Liver (tissue), 9 donors: ENCODE results near the gene AGGF1. TPM values are rescaled to one million over a fixed set of nuclear protein-coding genes. Genes with fewer than 3 reads are reported as not detected.
"Not testable (repeated sequence)": the region's sequence is repeated elsewhere in the genome, so short reads cannot be mapped to it uniquely, and the experiment has no call there.

Experiments used
- DNase-seq: peaks from one replicate; pipeline ENCODE4 v3.0.0-alpha.2; 2017; ENCODE audit warnings: low spot score
- H3K27ac ChIP-seq, 2 donors: one replicate each; pipeline ENCODE4 v1.7.0; 2013; ENCODE audit warnings: inconsistent platforms in 2 of 2, low read length in 2 of 2, control low read depth in 1 of 2, low read depth in 1 of 2, mild to moderate bottlenecking in 1 of 2
- H3K27me3 ChIP-seq, 4 donors: one replicate each; pipeline versions ENCODE4 v1.6.1 to v1.7.0; 2013; ENCODE audit warnings: low read length in 3 of 4, inconsistent platforms in 1 of 4, mild to moderate bottlenecking in 1 of 4, moderate library complexity in 1 of 4; ENCODE audit not compliant: control insufficient read depth in 4 of 4, insufficient read depth in 4 of 4
- H3K36me3 ChIP-seq, 4 donors: one replicate each; pipeline versions ENCODE4 v1.6.1 to v1.7.0; 2013; ENCODE audit warnings: low read length in 3 of 4, mild to moderate bottlenecking in 3 of 4, low read depth in 1 of 4, moderate library complexity in 1 of 4; ENCODE audit not compliant: control insufficient read depth in 4 of 4, insufficient read depth in 3 of 4
- H3K4me1 ChIP-seq, 4 donors: one replicate each; pipeline versions ENCODE4 v1.6.1 to v1.7.0; 2013; ENCODE audit warnings: low read length in 3 of 4, mild to moderate bottlenecking in 3 of 4, moderate library complexity in 1 of 4; ENCODE audit not compliant: control insufficient read depth in 4 of 4, insufficient read depth in 4 of 4
- H3K4me3 ChIP-seq, 3 donors: one replicate each; pipeline versions ENCODE4 v1.6.1 to v1.7.0; 2013; ENCODE audit warnings: low read length in 3 of 3, control low read depth in 1 of 3, low read depth in 1 of 3, mild to moderate bottlenecking in 1 of 3
- H3K9ac ChIP-seq, 2 donors: one replicate each; pipeline ENCODE4 v1.7.0; 2013; ENCODE audit warnings: low read length in 2 of 2, mild to moderate bottlenecking in 2 of 2, moderate library complexity in 2 of 2, control low read depth in 1 of 2, low read depth in 1 of 2
- H3K9me3 ChIP-seq, 4 donors: one replicate each; pipeline versions ENCODE4 v1.6.1 to v1.7.0; 2013; ENCODE audit warnings: low read length in 3 of 4; ENCODE audit not compliant: control insufficient read depth in 4 of 4
- EGR1 ChIP-seq, 2 donors: IDR thresholded peaks; 2 replicates each; pipeline ENCODE4 v1.6.1; 2016 to 2018; ENCODE audit warnings: antibody characterized with exemption in 2 of 2, low read depth in 2 of 2
- FOXA1 ChIP-seq: IDR thresholded peaks from 2 replicates; pipeline ENCODE4 v1.6.1; 2016; ENCODE audit warnings: antibody characterized with exemption
- FOXA2 ChIP-seq: IDR thresholded peaks from 2 replicates; pipeline ENCODE4 v1.6.1; 2016; ENCODE audit warnings: antibody characterized with exemption
- GABPA ChIP-seq, 2 donors: IDR thresholded peaks in 1 of 2; conservative IDR thresholded peaks in 1 of 2; 2 replicates each; pipeline ENCODE4 v1.6.1; 2016; ENCODE audit warnings: antibody characterized with exemption in 2 of 2, mild to moderate bottlenecking in 1 of 2, moderate library complexity in 1 of 2
- HNF4A ChIP-seq, 2 donors: conservative IDR thresholded peaks; 2 replicates each; pipeline ENCODE4 v1.6.1; 2016; ENCODE audit warnings: antibody characterized with exemption in 2 of 2, mild to moderate bottlenecking in 2 of 2
- HNF4G ChIP-seq: IDR thresholded peaks from 2 replicates; pipeline ENCODE4 v1.6.1; 2016; ENCODE audit warnings: antibody characterized with exemption
- RAD21 ChIP-seq, 2 donors: IDR thresholded peaks; 2 replicates each; pipeline ENCODE4 v1.6.1; 2016; ENCODE audit warnings: antibody characterized with exemption in 2 of 2, mild to moderate bottlenecking in 2 of 2
- RXRA ChIP-seq, 2 donors: IDR thresholded peaks; 2 replicates each; pipeline ENCODE4 v1.6.1; 2017 to 2018; ENCODE audit warnings: antibody characterized with exemption in 2 of 2, mild to moderate bottlenecking in 1 of 2
- SP1 ChIP-seq: IDR thresholded peaks from 2 replicates; pipeline ENCODE4 v1.6.1; 2018; ENCODE audit warnings: antibody characterized with exemption, mild to moderate bottlenecking
- YY1 ChIP-seq: IDR thresholded peaks from 2 replicates; pipeline ENCODE4 v1.6.1; 2016; ENCODE audit warnings: antibody characterized with exemption, mild to moderate bottlenecking
- WGBS: extraction: QIAGEN DNeasy Blood & Tissue Kit; methylation state at CpG from one replicate; pipeline ENCODE4 v1.1.7; 2013; 5-methylcytosine and 5-hydroxymethylcytosine counted together
- polyA plus RNA-seq, 2 donors: library from polyadenylated mRNA; stranded (reverse) in 1 of 2; unstranded in 1 of 2; fragments of 200-250 nt in 1 of 2; fragments of >200 nt in 1 of 2; fragmentation: Nextera tagmentation in 1 of 2; extraction: Ambion mirVana in 1 of 2; gene quantifications; one replicate each; pipeline versions ENCODE4 v1.2.1 to v1.2.3, GENCODE V29; 2013 to 2015
- total RNA-seq, 2 donors: library from RNA; depleted of rRNA; stranded (reverse); fragments of >200 nt; gene quantifications; one replicate each; pipeline ENCODE4 v1.2.3, GENCODE V29; 2014
- TF ChIP-seq, protein P1 (sequence below): IDR thresholded peaks from 2 replicates; pipeline ENCODE4 v1.6.1; 2016; ENCODE audit warnings: antibody characterized with exemption
- TF ChIP-seq, protein P2 (sequence below): fragments of 150-350 bp; IDR thresholded peaks from 2 replicates; pipeline ENCODE4 v1.5.1; 2017; ENCODE audit warnings: improper control_type of control experiment, low read depth, low read length; ENCODE audit not compliant: missing input control
- TF ChIP-seq, protein P3 (sequence below): IDR thresholded peaks from 2 replicates; pipeline ENCODE4 v1.6.1; 2016; ENCODE audit warnings: antibody characterized with exemption, mild to moderate bottlenecking
- donor health status: healthy.
- donor health status: healthy.
- donor health status: healthy.
- donor health status: healthy.
- donor health status: healthy.

AGGF1 gene
- total and polyA plus RNA-seq, 4 donors, result 7.2 to 16.7 (median 15.1) TPM

DNA sequence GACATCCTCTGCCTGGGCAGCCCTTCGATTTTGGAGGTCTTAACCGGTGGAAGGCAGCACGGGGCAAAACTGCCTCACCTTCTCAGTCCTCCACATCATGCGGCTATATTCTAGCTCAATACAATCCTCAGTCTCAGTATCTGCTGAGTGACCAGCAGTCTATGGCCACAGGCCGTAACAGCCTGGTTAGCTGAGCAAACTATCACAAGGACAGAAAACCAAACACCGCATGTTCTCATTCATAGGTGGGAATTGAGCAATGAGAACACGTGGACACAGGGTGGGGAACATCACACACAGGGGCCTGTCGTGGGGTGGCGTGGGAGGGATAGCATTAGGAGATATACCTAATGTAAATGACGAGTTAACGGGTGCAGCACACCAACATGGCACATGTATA, 50.3 kb downstream of the AGGF1 start:
- Histone ChIP-seq H3K27ac (peak overlapping the region; percentile 9 to 16), H3K36me3 (peaks cover 0 to 10% (median 2%) of the 10 kb centered on the region in 4 donors), H3K4me1 (peaks cover 0 to 16% (median 4%) of the 10 kb centered on the region in 4 donors)
- 67% methylated on average over 11 of the region's 11 CpGs for WGBS
- TF ChIP-seq HNF4A (conservative IDR thresholded peaks at IDR 0.05), result peak in 1 of 2 donors; percentile 16
- peak in 1 of 2 donors; percentile 28 for TF ChIP-seq RXRA (IDR thresholded peaks at IDR 0.05)
- not testable (repeated sequence) for H3K9me3 ChIP-seq, DNase-seq, H3K4me3 ChIP-seq, H3K9ac ChIP-seq, H3K27me3 ChIP-seq

DNA sequence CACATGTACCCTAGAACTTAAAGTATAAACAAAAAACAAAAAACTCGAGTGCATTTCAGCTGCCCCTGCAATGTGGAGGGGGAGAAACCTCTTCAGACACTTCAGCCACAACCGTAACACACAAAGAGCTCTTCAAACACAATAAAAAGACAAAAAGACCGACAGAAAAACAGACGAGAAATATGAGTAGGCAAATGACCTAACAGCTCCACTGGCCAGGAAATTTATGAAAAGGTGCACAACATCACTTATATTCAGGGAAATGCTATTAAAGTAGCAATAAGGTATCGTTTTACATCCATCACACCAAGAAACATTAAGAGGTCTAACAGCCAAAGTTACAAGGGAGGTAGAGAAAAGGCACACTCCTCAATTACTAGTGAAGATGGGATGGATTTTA, 50.7 kb downstream of the AGGF1 start:
- Histone ChIP-seq H3K27me3 (no peaks in the 10 kb centered on the region), H3K4me1 (peaks cover 2 to 21% (median 6%) of the 10 kb centered on the region in 4 donors), H3K9ac (no peak overlapping the region), H3K27ac (no peak overlapping the region), H3K36me3 (peaks cover 0 to 10% (median 2%) of the 10 kb centered on the region in 4 donors), H3K4me3 (no peak overlapping the region), H3K9me3 (no peaks in the 10 kb centered on the region)
- DNase-seq, result no peak
- 81% methylated on average over 5 of the region's 5 CpGs for WGBS
- TF ChIP-seq HNF4G (no peak), SP1 (no peak), RAD21 (IDR thresholded peaks at IDR 0.05) (no peak), HNF4A (conservative IDR thresholded peaks at IDR 0.05) (no peak), GABPA (IDR thresholded peaks at IDR 0.05 in 1 of 2, conservative IDR thresholded peaks at IDR 0.05 in 1 of 2) (no peak), FOXA1 (no peak), EGR1 (IDR thresholded peaks at IDR 0.05; ENCODE audit: low read depth in 2 of 2) (no peak), FOXA2 (no peak), RXRA (IDR thresholded peaks at IDR 0.05) (no peak), YY1 (no peak)
- TF ChIP-seq, protein P1, sequence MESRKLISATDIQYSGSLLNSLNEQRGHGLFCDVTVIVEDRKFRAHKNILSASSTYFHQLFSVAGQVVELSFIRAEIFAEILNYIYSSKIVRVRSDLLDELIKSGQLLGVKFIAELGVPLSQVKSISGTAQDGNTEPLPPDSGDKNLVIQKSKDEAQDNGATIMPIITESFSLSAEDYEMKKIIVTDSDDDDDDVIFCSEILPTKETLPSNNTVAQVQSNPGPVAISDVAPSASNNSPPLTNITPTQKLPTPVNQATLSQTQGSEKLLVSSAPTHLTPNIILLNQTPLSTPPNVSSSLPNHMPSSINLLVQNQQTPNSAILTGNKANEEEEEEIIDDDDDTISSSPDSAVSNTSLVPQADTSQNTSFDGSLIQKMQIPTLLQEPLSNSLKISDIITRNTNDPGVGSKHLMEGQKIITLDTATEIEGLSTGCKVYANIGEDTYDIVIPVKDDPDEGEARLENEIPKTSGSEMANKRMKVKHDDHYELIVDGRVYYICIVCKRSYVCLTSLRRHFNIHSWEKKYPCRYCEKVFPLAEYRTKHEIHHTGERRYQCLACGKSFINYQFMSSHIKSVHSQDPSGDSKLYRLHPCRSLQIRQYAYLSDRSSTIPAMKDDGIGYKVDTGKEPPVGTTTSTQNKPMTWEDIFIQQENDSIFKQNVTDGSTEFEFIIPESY, result no peak
- TF ChIP-seq, protein P2, sequence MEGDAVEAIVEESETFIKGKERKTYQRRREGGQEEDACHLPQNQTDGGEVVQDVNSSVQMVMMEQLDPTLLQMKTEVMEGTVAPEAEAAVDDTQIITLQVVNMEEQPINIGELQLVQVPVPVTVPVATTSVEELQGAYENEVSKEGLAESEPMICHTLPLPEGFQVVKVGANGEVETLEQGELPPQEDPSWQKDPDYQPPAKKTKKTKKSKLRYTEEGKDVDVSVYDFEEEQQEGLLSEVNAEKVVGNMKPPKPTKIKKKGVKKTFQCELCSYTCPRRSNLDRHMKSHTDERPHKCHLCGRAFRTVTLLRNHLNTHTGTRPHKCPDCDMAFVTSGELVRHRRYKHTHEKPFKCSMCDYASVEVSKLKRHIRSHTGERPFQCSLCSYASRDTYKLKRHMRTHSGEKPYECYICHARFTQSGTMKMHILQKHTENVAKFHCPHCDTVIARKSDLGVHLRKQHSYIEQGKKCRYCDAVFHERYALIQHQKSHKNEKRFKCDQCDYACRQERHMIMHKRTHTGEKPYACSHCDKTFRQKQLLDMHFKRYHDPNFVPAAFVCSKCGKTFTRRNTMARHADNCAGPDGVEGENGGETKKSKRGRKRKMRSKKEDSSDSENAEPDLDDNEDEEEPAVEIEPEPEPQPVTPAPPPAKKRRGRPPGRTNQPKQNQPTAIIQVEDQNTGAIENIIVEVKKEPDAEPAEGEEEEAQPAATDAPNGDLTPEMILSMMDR, result no peak
- TF ChIP-seq, protein P3, sequence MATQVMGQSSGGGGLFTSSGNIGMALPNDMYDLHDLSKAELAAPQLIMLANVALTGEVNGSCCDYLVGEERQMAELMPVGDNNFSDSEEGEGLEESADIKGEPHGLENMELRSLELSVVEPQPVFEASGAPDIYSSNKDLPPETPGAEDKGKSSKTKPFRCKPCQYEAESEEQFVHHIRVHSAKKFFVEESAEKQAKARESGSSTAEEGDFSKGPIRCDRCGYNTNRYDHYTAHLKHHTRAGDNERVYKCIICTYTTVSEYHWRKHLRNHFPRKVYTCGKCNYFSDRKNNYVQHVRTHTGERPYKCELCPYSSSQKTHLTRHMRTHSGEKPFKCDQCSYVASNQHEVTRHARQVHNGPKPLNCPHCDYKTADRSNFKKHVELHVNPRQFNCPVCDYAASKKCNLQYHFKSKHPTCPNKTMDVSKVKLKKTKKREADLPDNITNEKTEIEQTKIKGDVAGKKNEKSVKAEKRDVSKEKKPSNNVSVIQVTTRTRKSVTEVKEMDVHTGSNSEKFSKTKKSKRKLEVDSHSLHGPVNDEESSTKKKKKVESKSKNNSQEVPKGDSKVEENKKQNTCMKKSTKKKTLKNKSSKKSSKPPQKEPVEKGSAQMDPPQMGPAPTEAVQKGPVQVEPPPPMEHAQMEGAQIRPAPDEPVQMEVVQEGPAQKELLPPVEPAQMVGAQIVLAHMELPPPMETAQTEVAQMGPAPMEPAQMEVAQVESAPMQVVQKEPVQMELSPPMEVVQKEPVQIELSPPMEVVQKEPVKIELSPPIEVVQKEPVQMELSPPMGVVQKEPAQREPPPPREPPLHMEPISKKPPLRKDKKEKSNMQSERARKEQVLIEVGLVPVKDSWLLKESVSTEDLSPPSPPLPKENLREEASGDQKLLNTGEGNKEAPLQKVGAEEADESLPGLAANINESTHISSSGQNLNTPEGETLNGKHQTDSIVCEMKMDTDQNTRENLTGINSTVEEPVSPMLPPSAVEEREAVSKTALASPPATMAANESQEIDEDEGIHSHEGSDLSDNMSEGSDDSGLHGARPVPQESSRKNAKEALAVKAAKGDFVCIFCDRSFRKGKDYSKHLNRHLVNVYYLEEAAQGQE, result no peak
